GM12891 (cell line): ENCODE measurements around the gene LRRC49.
"Not testable (repeated sequence)": the region's sequence is repeated elsewhere in the genome, so short reads cannot be mapped to it uniquely, and the experiment has no call there.

Experiments
- DNase-seq: peaks from one replicate; pipeline ENCODE4 v3.0.0; 2011; ENCODE audit warnings: low spot score; ENCODE audit not compliant: insufficient read length
- FAIRE-seq: peaks from 2 replicates; lab custom pipeline; 2011; peaks lifted over from hg19 to GRCh38; lab: Jason Lieb, UNC
- PAX5 ChIP-seq: IDR thresholded peaks from 2 replicates; pipeline ENCODE4 v1.6.1; 2011; ENCODE audit warnings: low read length, moderate library complexity, mild to moderate bottlenecking; ENCODE audit not compliant: insufficient read depth, severe bottlenecking
- POLR2A ChIP-seq: IDR thresholded peaks from 2 replicates; pipeline ENCODE4 v1.6.1; 2011; ENCODE audit warnings: low read depth, low read length, control low read depth
- POLR2AphosphoS5 ChIP-seq: IDR thresholded peaks from 2 replicates; pipeline ENCODE4 v1.6.1; 2011; ENCODE audit warnings: low read depth, low read length, control low read depth
- POU2F2 ChIP-seq: IDR thresholded peaks from 2 replicates; pipeline ENCODE4 v1.6.1; 2011; ENCODE audit warnings: low read depth, mild to moderate bottlenecking, control low read depth, low read length, moderate library complexity
- SPI1 ChIP-seq: IDR thresholded peaks from 2 replicates; pipeline ENCODE4 v1.6.1; 2011; ENCODE audit warnings: low read depth, low read length, control low read depth
- TAF1 ChIP-seq: IDR thresholded peaks from 2 replicates; pipeline ENCODE4 v1.6.1; 2011; ENCODE audit warnings: low read depth, low read length, control low read depth

LRRC49 gene

GRCh38 chr15:70976851-70977250 is 84.2 kb downstream of the LRRC49 start:
- no peak for FAIRE-seq
- no peak for DNase-seq
- TF ChIP-seq POLR2A: no peak

GRCh38 chr15:70995383-70995970 is 102.9 kb downstream of the LRRC49 start:
- DNase-seq (no peak), FAIRE-seq (no peak)
- TF ChIP-seq TAF1 (no peak), SPI1 (no peak), POU2F2 (no peak), POLR2A (no peak), PAX5 (no peak), POLR2AphosphoS5 (no peak)

GRCh38 chr15:70998319-70998718 is 105.7 kb downstream of the LRRC49 start:
- FAIRE-seq: no peak
- TF ChIP-seq TAF1: no peak
- no peak for TF ChIP-seq POLR2A
- TF ChIP-seq POU2F2: no peak
- TF ChIP-seq POLR2AphosphoS5: no peak
- no peak for TF ChIP-seq SPI1
- no peak for TF ChIP-seq PAX5

GRCh38 chr15:71002316-71002715 is 109.7 kb downstream of the LRRC49 start:
- no peak for TF ChIP-seq PAX5
- TF ChIP-seq SPI1: no peak
- TF ChIP-seq POLR2AphosphoS5: no peak
- TF ChIP-seq TAF1: no peak
- TF ChIP-seq POLR2A: no peak
- no peak for TF ChIP-seq POU2F2
- FAIRE-seq (no peak), DNase-seq (no peak)

More at GRCh38 chr15:70998319-70998718, 105.7 kb downstream of the LRRC49 start:
- DNase-seq: no peak

- TF ChIP-seq TAF1: no peak
- no peak for TF ChIP-seq SPI1
- TF ChIP-seq POLR2A: no peak
- TF ChIP-seq POU2F2: no peak
- no peak for TF ChIP-seq PAX5
- no peak for TF ChIP-seq POLR2AphosphoS5
- DNase-seq (no peak), FAIRE-seq (no peak)
Measured at GRCh38 chr15:71003319-71003718, 110.7 kb downstream of the LRRC49 start.

- not testable (repeated sequence) for DNase-seq, FAIRE-seq
Measured at GRCh38 chr15:71004506-71004905, 111.9 kb downstream of the LRRC49 start.

GRCh38 chr15:71005895-71006294 is 113.3 kb downstream of the LRRC49 start:
- FAIRE-seq: no peak

GRCh38 chr15:71008250-71008870 is 115.7 kb downstream of the LRRC49 start:
- DNase-seq (no peak), FAIRE-seq (no peak)
- TF ChIP-seq SPI1 (no peak), POLR2A (no peak), PAX5 (no peak), POLR2AphosphoS5 (no peak), TAF1 (no peak), POU2F2 (no peak)

More at GRCh38 chr15:71005895-71006294, 113.3 kb downstream of the LRRC49 start:
- TF ChIP-seq POU2F2 (no peak), SPI1 (no peak), PAX5 (no peak), TAF1 (no peak), POLR2AphosphoS5 (no peak), POLR2A (no peak)
- no peak for DNase-seq

GRCh38 chr15:71010472-71010871 is 117.8 kb downstream of the LRRC49 start:
- DNase-seq (no peak), FAIRE-seq (no peak)
- no peak for TF ChIP-seq TAF1
- no peak for TF ChIP-seq POLR2A
- TF ChIP-seq POLR2AphosphoS5: no peak
- no peak for TF ChIP-seq SPI1
- TF ChIP-seq POU2F2: no peak
- no peak for TF ChIP-seq PAX5

GRCh38 chr15:71010997-71011396 is 118.4 kb downstream of the LRRC49 start:
- FAIRE-seq (no peak), DNase-seq (no peak)
- no peak for TF ChIP-seq SPI1
- TF ChIP-seq POU2F2: no peak
- TF ChIP-seq TAF1: no peak
- no peak for TF ChIP-seq POLR2A
- TF ChIP-seq PAX5: no peak
- no peak for TF ChIP-seq POLR2AphosphoS5
